ENCODE measurements around the gene SORCS2.

Gene SORCS2

DNA sequence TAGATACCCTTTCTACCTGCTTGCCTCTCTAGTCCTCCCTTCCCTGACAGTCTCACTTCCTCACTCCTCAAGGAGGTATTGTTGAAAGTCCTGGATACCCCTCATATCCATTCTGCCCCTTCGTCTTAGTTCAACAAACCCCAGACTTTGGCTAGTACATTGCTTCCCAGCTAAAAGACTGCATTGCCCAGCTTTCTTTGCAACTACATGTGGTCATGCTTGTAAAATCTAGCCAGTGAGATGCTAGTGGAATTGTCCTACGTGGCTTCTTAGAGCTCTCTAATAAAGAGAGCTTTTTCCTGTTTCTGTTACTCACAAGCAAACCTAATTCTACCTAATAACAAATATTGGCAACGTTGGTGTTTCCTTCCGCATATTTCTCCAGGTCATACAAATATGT lies 480.3 kb downstream of the SORCS2 start:
- DNase-seq (ENCODE audit: low read depth) = no peak

DNA sequence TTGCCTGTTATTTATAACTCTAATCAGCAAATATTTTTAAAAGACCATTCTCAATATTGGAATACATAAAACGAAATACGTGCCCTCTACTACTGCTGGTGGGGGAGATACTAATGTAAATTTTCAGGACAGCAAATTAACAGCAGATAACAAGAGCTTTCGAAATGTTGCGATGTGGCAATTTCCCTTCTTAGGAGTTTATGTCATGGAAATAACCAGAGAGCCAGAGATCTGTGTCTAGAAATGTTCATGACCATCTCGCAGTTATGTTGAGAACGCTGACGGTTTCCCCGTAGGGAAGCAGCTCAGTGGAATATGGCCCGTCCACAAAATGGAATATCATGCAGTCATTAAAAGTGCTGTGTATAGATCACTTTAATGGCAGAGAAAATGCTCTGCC lies 480.8 kb downstream of the SORCS2 start:
- no peak for DNase-seq (ENCODE audit: low read depth)

DNA sequence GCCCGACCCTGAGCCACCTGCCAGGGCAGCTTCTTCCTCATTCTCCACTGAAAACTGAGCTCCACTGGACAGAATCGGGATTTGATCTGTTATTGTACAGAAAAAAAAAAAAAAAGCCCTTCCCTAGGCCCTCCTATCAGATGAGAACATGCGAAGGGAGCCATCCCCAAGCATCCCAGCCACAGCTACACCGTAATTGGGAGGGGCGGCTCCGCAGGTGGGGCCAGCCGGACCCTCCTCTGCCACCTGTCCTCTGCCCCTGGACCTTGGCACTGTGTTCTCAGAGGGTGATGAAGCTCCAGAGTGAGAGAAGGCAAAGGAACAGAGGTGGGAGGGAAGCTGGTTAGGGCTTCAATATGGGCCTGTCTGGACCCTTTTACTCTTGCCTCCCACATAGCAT lies 482.4 kb downstream of the SORCS2 start:
- DNase-seq (ENCODE audit: low read depth) = no peak

DNA sequence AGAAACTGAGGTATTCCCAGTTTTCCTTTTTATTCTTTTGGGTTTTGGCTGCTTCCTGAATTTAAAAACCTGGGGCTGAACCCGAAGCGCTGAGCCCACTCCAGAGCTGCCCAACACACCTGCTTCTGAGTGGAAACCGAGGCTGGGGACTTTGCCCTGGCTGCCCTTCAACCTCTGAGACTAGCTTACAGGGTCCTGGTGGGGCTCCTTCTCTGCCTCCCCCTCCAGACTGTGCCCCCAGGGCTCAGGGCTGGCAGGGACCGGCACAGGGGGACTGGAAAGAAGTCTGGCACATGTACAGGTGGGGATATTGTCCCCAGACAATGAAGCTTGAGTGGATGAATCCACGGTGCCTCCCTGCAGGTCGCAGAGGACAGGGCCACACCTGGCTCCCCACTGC lies 482.8 kb downstream of the SORCS2 start:
- no peak for DNase-seq (ENCODE audit: low read depth)

DNA sequence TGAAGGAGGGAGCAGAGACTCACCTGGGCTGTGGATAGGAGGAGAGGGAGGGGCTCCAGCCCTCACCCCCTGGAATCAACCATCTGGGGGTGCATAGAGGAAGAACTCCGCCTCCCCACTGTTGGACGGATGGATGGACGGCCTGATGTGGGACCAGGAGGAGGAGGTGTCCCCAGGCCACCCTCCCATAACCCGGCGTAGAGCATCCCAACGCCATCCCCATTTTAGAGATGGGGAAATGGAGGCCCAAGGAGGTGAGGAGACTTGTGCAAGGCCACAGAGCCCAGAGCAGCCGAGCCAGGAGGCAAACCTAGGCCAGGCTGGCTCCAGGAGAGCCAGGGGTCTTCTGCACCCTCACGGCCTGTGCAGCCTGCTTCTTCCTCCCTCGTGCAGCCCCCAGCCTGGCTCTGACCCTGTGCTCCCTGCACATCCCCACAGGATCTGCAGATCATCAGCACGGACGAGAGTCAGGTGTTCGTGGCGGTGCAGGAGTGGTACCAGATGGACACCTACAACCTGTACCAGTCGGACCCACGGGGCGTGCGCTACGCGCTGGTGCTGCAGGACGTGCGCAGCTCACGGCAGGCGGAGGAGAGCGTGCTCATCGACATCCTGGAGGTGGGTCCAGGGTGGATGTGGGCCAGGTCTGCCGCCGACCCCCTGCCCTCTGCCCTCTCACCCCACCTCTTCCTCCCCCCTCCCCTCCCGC lies 483.4 kb downstream of the SORCS2 start:
- DNase-seq (ENCODE audit: low read depth) = no peak

DNA sequence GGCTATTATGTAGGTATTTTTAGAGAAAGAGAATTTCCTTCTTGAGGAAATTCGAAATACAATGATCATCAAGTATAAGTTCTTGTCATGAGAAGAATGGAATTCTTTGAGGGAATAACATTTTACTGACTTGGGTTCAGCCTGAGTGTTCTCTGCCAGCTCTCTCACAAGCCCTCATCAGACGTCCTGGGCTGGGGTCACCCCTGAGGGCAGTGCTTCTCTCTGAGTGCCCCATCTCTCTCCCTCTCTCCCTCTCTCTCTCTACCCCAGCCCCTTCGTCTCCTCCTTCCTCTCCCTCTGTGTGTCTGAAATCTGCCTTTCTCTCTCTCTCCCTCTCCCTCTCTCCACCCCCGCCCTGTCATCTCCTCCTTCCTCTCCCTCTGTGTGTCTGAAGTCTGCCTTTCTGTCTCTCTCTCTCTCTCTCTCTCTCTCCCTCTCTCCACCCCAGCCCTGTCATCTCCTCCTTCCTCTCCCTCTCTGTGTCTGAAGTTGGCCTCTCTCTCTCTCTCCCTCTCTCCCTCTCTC lies 484.1 kb downstream of the SORCS2 start:
- DNase-seq (ENCODE audit: low read depth) = no peak

DNA sequence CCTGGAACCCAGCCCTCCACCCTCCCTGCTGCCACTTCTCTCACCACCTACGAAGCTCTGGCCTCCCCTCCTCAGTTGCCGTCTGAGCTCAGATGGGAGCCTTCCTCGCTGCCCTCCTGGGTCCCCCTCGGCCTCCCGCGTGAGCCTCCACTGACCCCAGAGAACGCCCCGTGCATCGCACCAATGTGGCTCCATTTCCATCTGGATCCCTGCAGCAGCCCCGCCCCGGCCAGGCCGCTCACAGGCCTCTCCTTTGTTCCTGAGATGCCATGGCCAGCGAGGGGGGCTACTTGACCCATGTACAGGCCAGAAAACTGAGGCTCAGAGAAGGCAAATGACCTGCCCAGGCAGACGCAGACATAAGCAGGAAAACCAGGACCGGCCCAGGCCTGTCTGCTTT lies 484.7 kb downstream of the SORCS2 start:
- DNase-seq (ENCODE audit: low read depth) = no peak

DNA sequence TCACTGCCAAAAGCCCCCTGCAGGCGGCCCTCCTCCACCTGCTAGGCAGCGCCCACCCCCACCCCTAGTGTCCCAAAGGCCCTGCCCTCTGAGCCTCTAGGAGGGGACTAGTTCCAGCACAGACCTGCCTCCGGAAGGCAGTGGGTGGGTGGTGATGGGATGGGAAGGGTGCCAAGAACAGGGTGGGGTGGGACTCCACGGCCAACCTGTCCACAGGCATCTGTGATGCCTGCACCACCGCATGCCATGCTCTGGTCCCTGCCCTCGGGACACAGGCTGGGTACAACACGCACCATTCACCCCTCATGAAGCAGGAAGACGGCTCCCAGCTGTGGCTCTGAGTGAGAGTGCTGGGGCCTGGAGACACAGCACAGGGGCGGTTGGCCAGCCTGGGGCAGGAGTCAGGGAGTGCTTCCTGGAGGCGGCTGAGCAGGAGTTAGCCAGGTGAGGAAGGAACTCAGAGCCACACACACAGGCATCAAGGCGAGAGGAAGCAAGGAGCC lies 485.5 kb downstream of the SORCS2 start:
- DNase-seq (ENCODE audit: low read depth) = no peak

DNA sequence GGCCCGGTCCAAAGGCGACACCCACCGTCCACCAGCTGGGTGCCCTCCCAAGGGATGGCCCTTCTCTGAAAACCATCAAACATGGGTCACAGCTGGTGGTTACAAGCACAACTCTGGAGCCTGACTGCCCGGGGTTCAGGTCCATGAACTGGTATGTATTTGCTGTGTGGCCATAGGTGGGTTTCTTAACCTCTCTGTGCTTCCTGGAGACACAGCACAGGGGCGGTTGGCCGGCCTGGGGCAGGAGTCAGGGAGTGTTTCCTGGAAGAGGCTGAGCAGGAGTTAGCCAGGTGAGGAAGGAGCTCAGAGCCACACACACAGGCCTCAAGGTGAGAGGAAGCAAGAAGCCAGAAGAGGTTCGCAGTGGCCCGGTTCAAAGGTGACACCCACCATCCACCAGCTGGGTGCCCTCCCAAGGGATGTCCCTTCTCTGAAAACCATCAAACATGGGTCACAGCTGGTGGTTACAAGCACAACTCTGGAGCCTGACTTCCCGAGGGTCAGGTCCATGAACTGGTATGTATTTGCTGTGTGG lies 486.0 kb downstream of the SORCS2 start:
- DNase-seq (ENCODE audit: low read depth) = no peak

DNA sequence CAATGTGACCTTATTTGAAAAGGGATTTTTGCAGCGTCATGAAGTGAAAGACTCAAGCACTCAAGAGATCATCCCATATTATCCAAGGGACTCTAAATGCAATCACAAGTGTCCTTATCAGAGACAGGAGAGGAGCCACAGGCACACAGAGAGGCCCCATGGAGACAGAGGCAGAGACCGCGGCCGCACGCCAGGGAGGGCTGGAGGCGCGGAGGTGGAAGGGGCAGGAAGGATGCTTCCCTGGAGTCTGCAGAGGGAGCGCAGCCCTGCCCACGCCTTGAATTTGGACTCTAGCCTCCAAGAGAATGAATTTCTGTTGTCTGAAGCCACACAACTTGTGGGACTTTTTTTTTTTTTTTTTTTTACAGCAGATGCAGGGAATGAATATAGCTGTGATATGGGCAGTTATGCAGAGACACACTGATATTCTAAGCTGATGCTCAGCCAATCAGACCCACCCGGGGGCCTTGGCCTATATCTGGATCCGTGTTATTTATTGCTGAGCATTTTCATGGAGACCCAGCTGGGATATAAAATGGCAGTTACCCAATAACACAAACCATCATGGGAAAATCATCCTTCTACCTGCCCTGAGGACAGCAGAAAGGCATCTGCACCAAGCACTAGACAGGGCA lies 487.2 kb downstream of the SORCS2 start:
- DNase-seq (ENCODE audit: low read depth) = no peak

DNA sequence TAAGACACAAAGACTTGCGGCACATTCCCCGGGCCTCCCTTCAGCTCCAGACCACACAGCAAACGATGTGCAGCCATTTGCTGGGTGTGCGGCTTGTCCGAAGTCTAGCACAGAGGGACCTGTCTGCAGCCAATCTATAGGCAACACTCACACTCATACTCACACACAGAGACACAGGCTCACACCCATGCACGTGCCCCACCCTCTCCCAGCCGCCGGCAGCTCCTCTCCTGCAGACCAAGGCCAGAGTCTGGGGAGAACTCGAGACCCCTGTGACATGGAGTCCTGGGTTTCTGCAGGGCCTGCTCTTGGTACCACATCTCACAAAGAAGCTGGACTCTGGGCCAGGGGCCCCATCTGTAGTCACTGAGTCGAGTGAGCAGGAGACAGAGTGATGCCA lies 487.8 kb downstream of the SORCS2 start:
- no peak for DNase-seq (ENCODE audit: low read depth)

DNA sequence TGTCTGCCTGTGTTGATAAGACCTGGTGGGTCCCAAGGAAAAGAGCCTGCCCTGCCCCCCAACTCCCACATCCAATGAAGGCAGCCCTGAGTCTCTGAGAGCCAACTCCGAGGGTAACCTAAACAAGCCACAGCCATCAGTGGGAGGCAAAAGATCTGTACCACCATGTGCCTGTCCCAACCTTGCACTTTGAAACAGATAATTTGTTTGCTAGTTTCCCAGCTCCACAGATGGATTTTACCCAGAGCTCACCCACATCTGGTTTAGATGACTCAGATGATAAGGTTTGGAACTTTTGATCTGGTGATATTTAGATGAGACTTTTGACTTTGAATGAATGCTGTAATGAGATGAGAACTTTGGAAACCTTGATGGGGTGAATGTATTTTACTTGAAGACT lies 488.4 kb downstream of the SORCS2 start:
- no peak for DNase-seq (ENCODE audit: low read depth)

DNA sequence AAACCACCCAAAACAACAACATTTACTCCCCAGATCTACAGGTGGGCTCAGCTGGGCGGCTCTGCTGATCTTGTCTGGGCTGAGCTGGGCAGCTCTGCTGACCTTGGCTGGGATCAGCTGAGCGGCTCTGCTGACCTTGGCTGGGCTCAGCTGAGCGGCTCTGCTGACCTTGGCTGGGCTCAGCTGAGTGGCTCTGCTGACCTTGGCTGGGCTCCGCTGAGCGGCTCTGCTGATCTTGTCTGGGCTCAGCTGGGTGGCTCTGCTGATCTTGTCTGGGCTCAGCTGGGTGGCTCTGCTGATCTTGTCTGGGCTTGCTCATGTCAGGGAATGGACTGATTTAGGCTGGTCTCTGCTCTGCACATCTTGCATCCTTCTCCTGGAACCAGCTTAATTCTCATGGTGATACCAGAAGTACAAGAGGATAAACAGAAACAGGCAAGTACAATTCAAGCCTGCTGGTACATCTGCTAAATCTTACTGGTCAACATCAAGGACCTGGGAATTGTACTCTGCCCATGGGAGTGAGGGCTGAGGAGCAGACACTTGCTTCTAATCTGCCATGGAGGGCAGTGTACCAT lies 490.9 kb downstream of the SORCS2 start:
- DNase-seq (ENCODE audit: low read depth) = no peak

DNA sequence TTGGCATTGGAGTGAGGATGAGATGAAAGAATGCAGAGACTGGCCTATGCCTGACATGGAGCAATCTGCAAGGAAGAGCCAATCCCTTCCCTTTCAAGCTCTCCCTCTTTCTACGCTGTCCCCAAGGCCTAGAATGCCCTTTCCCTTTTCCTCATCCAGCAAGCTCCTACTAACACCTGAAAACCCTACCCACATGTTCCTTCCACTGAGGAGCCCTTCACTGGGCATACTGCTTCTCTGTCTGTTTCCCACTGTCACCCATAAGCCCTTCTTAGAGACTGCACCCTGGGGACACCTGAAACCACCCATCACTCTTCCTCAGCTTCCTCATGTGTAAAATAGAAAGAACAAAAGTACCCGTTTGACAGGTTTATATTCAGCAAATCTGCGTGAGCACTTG lies 492.0 kb downstream of the SORCS2 start:
- no peak for DNase-seq (ENCODE audit: low read depth)

DNA sequence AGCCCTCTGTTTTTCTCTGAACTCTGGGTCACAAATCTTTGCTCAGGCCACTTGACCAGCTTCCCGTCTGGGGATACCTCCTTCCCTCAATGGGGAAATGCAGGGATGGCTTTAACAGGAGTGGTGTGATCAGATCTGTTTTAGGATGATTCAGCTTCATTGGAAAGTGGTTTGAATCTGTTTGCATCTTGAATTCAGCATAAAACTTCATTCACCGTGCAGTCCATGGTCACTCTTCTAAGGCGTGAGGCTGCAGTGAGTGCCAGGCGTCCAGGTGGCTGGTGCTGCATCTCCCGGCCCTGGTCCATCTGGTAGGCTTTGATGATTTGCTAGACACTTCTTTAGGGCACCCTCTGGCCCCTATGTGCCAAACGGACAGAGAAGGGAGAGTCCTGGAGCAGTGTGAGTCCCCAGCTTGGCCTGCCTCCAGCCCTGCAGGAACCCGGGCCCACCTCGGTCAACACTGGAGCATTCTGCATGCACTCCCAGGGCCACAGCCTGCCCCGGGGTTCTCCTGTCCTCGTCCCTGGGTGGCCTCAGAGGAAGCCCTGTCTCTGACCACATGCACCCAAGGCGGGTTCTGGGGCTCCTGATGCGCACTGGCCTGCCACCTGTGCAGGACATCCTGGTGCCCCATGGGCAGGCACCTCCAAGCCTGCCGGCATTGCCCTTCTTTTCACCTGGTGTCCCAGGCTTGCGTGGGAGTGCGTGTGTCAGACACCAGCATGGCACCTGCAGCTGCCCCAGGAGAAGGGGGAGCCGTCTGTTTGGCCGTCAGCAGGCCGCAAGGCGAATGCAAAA lies 493.9 kb downstream of the SORCS2 start:
- no peak for DNase-seq (ENCODE audit: low read depth)

DNA sequence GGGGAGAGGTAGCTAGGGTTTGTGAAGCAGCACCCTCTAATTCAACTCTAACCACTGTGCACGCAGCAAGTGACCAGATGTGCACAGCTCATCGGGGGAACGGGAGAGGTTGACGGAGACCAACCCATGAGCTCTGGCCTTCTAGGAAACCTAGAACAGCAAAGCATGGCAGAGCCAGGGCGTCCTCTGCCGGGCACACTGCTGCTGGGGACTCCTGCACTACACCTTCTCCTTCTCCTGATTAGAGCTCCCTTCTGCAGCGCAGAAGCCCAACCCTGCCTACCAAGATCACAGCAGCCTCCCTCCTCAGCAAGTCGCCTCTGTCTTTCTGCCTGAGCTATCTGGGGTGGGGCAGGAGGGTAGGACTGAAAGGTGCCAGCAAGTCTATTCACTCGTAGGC lies 494.7 kb downstream of the SORCS2 start:
- no peak for DNase-seq (ENCODE audit: low read depth)

DNA sequence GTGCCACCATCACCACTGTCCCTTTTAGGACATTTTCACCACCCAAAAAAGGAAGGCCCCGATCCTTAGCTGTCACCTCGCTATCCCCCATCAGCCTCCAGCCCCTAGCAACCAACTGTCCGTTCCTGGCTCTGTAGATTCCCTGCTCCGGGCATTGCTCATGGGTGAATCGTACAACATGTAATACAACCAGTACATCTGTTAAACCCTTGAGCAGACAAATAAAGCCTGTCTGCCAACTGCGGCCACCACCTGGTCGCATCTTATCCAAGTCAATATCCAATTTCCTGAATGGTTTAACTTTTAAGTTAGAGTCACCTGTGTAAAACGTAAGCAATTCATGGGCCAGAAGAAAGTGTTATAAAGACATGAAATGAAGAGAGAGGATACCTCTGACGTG lies 495.5 kb downstream of the SORCS2 start:
- DNase-seq (ENCODE audit: low read depth) = no peak

DNA sequence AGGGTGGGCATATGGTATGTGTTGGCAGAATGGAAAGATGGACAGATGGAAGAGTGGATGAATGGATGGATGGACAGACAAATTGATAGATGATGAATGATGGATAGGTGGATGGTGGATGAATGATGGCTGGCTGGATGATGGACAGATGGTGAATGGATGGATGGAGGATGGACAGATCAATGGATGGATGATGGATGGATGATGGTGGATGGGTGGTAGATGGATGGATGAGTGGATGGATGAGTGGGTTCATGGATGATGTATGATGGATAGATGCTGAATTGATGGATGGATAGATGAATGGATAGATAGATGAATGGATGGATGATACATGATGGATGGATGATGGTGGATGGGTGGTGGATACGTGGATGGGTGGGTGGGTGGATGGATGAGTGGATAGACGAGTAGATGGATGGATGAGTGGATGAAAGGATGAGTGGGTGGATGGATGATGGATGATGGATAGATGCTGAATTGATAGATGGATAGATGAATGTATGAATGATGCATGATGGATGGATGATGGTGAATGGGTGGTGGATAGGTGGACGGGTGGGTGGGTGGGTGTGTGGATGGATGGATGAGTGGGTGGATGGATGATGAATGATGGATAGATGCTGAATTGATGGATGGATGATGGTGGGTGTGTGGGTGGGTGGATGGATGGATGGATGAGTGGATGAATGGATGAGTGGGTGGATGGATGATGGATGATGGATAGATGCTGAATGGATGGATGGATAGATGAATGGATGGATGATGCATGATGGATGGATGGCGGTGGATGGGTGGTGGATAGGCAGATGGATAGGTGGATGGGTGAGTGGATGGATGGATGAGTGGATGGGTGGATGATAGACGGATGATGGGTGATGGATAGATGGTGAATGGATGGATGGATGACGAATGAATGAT lies 497.7 kb downstream of the SORCS2 start:
- DNase-seq (ENCODE audit: low read depth) = no peak

DNA sequence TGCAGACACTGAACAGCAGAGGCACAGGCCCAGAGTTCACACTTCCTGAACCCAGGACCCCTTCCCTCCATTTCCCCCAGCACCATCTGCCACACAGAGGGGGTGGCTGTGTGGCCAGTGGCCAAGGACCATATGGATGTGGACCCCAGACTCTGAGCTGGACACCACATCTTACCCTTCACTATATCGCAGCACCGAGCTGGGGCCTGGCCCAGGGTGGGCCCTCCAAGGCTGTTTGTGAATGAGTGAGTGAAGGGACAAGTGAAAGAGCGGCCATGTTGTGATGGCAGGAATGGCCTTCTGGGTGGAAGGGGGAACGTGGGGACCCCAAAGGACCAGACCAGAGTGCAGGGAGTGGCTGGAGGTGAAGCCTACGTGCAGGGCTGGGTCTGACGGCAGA lies 498.7 kb downstream of the SORCS2 start:
- no peak for DNase-seq (ENCODE audit: low read depth)

DNA sequence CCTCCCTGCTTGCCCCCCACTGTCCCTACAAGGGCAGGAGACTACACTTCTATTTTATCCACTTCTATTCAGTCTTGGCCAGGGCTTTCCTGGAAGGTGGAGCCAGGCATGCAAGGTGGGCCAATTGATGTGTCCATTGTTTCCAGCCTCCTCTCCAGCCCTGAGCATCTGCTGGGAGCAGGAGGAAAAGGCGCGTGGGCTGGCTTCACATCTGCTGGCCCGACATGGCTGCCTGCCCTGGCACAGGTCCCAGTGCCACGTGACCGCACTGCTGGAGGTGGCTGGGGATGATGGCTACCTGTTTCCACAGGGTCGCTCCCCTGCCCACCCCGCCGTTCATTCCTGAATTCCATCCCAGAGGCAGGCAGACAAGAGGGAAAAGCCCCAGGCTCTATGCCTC lies 499.6 kb downstream of the SORCS2 start:
- DNase-seq (ENCODE audit: low read depth) = no peak
